Neural cell (in vitro differentiated cells): ENCODE results near the gene ZNF391. TPM values are rescaled to one million over a fixed set of nuclear protein-coding genes. Genes with fewer than 3 reads are reported as not detected.
"Not testable (repeated sequence)": the region's sequence is repeated elsewhere in the genome, so short reads cannot be mapped to it uniquely, and the experiment has no call there.

Experiments used
- H2AFZ ChIP-seq: fragments of 200-600, 300-800 bp; sonication (generic), shearing (Covaris generic); 2 replicates; pipeline ENCODE4 v1.6.0; 2014; ENCODE audit warnings: low read depth, mild to moderate bottlenecking, antibody characterized with exemption, low read length, moderate library complexity
- H3F3A ChIP-seq: fragments of 200-600 bp; shearing (Covaris generic); 2 replicates; pipeline ENCODE4 v1.6.1; 2016; ENCODE audit warnings: mild to moderate bottlenecking, moderate library complexity, mixed read lengths, antibody characterized with exemption, low read length; ENCODE audit not compliant: insufficient read depth, poor library complexity, severe bottlenecking
- H3K27ac ChIP-seq: fragments of 200-600, 300-800 bp; sonication (generic), shearing (Covaris generic); 2 replicates; pipeline ENCODE4 v1.5.1; 2014; ENCODE audit warnings: mild to moderate bottlenecking, low read length, moderate library complexity
- H3K27me3 ChIP-seq: fragments of 300-800, 200-600 bp; sonication (generic), shearing (Covaris generic); 2 replicates; pipeline ENCODE4 v1.6.0; 2014; ENCODE audit warnings: mild to moderate bottlenecking, low read depth, low read length, moderate library complexity; ENCODE audit not compliant: insufficient read depth
- H3K36me3 ChIP-seq: fragments of 300-800, 200-600 bp; sonication (generic), shearing (Covaris generic); 2 replicates; pipeline ENCODE4 v1.5.1; 2014; ENCODE audit warnings: mild to moderate bottlenecking, antibody characterized with exemption, low read length, moderate library complexity; ENCODE audit not compliant: insufficient read depth
- H3K4me2 ChIP-seq: fragments of 300-800, 200-600 bp; sonication (generic), shearing (Covaris generic); 2 replicates; pipeline ENCODE4 v1.6.0; 2014; ENCODE audit warnings: mild to moderate bottlenecking, low read length
- H3K4me3 ChIP-seq: fragments of 300-800, 200-600 bp; sonication (generic), shearing (Covaris generic); 2 replicates; pipeline ENCODE4 v1.5.1; 2014; ENCODE audit warnings: mild to moderate bottlenecking, low read length, moderate library complexity
- H3K79me2 ChIP-seq: fragments of 200-600 bp; shearing (Covaris generic); replicated peaks from 2 replicates; pipeline ENCODE4 v1.6.0; 2014; ENCODE audit warnings: mild to moderate bottlenecking, low read length, moderate library complexity; ENCODE audit not compliant: insufficient read depth
- H3K9ac ChIP-seq: fragments of 300-800, 200-600 bp; sonication (generic), shearing (Covaris generic); 2 replicates; pipeline ENCODE4 v1.6.1; 2016; ENCODE audit warnings: mild to moderate bottlenecking, low read length, mixed read lengths
- H3K9me2 ChIP-seq: fragments of 200-600 bp; shearing (Covaris generic); 2 replicates; pipeline ENCODE4 v1.6.1; 2016; ENCODE audit warnings: mild to moderate bottlenecking, low read length, mixed read lengths; ENCODE audit not compliant: insufficient read depth
- H3K9me3 ChIP-seq: fragments of 200-600, 300-800 bp; sonication (generic), shearing (Covaris generic); 2 replicates; pipeline ENCODE4 v1.6.1; 2016; ENCODE audit warnings: mild to moderate bottlenecking, mixed run types, low read length, moderate library complexity, mixed read lengths
- H4K20me1 ChIP-seq: fragments of 200-600 bp; shearing (Covaris generic); 2 replicates; pipeline ENCODE4 v1.6.1; 2016; ENCODE audit warnings: mild to moderate bottlenecking, mixed run types; ENCODE audit not compliant: insufficient read depth
- MXI1 ChIP-seq: fragments of 450-650 bp; conservative IDR thresholded peaks from 2 replicates; pipeline ENCODE4 v1.6.1; 2014; ENCODE audit warnings: antibody characterized with exemption, mild to moderate bottlenecking; ENCODE audit not compliant: poor library complexity, severe bottlenecking
- RAD21 ChIP-seq: fragments of 450-650 bp; conservative IDR thresholded peaks from 2 replicates; pipeline ENCODE4 v1.6.1; 2014; ENCODE audit warnings: antibody characterized with exemption, mild to moderate bottlenecking, moderate library complexity
- SMC3 ChIP-seq: fragments of 450-650 bp; conservative IDR thresholded peaks from 2 replicates; pipeline ENCODE4 v1.6.1; 2014; ENCODE audit warnings: antibody characterized with exemption, mild to moderate bottlenecking, moderate library complexity; ENCODE audit not compliant: poor library complexity
- TAF1 ChIP-seq: IDR thresholded peaks from 2 replicates; pipeline ENCODE4 v1.6.1; 2012; ENCODE audit warnings: low read depth
- polyA plus RNA-seq: library from polyadenylated mRNA; depleted of rRNA; stranded (reverse); fragments of >200 nt; gene quantifications from 2 replicates; pipeline ENCODE4 v1.2.3, GENCODE V29; 2014
- TF ChIP-seq, protein P1 (sequence below): fragments of 450-650 bp; IDR thresholded peaks from 2 replicates; pipeline ENCODE4 v1.5.1; 2014; ENCODE audit warnings: antibody characterized with exemption, mild to moderate bottlenecking, moderate library complexity; ENCODE audit not compliant: poor library complexity, severe bottlenecking
- TF ChIP-seq, protein P2 (sequence below): IDR thresholded peaks from 2 replicates; pipeline ENCODE4 v1.6.1; 2012; ENCODE audit warnings: borderline replicate concordance

The ZNF391 gene
- polyA plus RNA-seq, 1 donor from 2014 or later, result 2.9 TPM

DNA sequence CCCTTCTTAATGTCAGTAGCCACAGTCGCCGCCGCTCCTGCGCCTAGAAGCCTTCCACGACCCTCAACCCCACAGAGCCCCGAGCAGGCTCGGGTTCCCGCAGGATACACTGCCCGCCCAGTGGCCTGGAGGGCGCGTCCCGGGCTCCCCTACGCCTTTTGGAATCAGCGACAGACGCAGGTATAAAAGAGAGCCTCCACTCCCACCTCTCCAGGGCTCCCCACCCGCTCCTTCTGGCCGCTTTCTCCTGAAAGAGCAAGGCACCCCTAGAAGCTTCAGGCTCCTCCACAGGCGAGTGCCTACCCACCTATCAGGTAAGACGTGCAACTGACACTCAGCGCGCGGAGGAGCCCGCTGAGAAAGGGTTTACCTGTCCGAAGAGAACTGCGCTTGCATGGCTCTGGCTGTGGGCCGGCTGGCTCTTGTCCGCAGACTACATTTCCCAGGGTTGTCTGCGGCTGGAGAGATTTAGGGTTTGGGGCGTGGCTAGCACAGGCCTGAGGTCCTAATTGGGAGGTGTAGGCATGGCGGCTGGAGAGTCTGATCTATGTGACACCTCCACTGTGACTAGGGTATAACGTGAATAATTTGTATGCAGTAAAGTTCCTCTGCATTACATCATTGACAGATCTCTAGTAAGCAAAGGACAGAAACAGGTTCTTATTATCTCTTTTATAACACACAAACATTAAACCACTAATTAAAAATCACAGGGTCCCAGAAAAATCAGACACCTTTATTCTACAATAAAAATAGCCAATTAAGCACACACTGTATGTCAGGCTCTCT, 13.5 kb upstream of the ZNF391 start:
- peaks cover 23% of the 10 kb centered on the region for H3K27me3 ChIP-seq
- H3K4me3 ChIP-seq, result peak overlapping the region; percentile 58
- no peaks in the 10 kb centered on the region for H3K9me3 ChIP-seq
- no peak overlapping the region for H2AFZ ChIP-seq
- no peaks in the 10 kb centered on the region for H3K9me2 ChIP-seq
- TF ChIP-seq RAD21, result no peak
- TF ChIP-seq, protein P1, sequence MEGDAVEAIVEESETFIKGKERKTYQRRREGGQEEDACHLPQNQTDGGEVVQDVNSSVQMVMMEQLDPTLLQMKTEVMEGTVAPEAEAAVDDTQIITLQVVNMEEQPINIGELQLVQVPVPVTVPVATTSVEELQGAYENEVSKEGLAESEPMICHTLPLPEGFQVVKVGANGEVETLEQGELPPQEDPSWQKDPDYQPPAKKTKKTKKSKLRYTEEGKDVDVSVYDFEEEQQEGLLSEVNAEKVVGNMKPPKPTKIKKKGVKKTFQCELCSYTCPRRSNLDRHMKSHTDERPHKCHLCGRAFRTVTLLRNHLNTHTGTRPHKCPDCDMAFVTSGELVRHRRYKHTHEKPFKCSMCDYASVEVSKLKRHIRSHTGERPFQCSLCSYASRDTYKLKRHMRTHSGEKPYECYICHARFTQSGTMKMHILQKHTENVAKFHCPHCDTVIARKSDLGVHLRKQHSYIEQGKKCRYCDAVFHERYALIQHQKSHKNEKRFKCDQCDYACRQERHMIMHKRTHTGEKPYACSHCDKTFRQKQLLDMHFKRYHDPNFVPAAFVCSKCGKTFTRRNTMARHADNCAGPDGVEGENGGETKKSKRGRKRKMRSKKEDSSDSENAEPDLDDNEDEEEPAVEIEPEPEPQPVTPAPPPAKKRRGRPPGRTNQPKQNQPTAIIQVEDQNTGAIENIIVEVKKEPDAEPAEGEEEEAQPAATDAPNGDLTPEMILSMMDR, result no peak
- TF ChIP-seq, protein P2, sequence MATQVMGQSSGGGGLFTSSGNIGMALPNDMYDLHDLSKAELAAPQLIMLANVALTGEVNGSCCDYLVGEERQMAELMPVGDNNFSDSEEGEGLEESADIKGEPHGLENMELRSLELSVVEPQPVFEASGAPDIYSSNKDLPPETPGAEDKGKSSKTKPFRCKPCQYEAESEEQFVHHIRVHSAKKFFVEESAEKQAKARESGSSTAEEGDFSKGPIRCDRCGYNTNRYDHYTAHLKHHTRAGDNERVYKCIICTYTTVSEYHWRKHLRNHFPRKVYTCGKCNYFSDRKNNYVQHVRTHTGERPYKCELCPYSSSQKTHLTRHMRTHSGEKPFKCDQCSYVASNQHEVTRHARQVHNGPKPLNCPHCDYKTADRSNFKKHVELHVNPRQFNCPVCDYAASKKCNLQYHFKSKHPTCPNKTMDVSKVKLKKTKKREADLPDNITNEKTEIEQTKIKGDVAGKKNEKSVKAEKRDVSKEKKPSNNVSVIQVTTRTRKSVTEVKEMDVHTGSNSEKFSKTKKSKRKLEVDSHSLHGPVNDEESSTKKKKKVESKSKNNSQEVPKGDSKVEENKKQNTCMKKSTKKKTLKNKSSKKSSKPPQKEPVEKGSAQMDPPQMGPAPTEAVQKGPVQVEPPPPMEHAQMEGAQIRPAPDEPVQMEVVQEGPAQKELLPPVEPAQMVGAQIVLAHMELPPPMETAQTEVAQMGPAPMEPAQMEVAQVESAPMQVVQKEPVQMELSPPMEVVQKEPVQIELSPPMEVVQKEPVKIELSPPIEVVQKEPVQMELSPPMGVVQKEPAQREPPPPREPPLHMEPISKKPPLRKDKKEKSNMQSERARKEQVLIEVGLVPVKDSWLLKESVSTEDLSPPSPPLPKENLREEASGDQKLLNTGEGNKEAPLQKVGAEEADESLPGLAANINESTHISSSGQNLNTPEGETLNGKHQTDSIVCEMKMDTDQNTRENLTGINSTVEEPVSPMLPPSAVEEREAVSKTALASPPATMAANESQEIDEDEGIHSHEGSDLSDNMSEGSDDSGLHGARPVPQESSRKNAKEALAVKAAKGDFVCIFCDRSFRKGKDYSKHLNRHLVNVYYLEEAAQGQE, result no peak
- no peaks in the 10 kb centered on the region for H3F3A ChIP-seq
- H3K36me3 ChIP-seq, result no peaks in the 10 kb centered on the region
- no peak overlapping the region for H3K4me2 ChIP-seq
- no peak overlapping the region for H3K27ac ChIP-seq
- H3K9ac ChIP-seq, result no peak overlapping the region
- no peaks in the 10 kb centered on the region for H4K20me1 ChIP-seq
- H3K79me2 ChIP-seq, result no peaks in the 10 kb centered on the region

DNA sequence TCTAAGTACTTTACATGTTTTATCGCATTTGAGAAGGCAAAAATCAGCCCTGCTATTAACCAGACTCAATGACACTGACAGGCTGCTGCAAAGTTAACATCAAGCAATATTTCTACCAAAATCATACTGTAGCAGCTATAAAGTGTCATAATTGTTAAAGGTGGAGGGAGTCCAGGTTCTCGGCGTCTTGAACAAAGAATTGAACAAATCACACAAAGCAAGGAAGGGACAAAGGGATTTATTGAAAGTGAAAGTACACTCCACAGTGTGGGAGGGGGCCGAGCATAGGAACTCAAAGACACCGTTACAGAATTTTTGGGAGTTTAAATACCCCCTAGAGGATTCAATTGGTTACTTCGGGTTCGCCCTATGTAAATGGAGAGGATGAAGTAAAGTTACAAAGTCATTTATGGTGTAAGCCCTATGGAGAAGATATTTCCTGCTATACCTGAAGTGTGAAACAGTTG, 12.9 kb upstream of the ZNF391 start:
- Histone ChIP-seq H2AFZ (no peak overlapping the region), H3F3A (no peaks in the 10 kb centered on the region), H3K36me3 (no peaks in the 10 kb centered on the region), H3K4me2 (no peak overlapping the region), H3K9me3 (no peaks in the 10 kb centered on the region), H3K27ac (no peak overlapping the region), H3K9me2 (no peaks in the 10 kb centered on the region), H3K9ac (no peak overlapping the region), H3K79me2 (no peaks in the 10 kb centered on the region), H3K27me3 (peaks cover 23% of the 10 kb centered on the region), H3K4me3 (peak overlapping the region; percentile 58), H4K20me1 (no peaks in the 10 kb centered on the region)
- no peak for TF ChIP-seq TAF1
- no peak for TF ChIP-seq MXI1
- TF ChIP-seq, protein P1, result no peak
- TF ChIP-seq RAD21, result no peak
- TF ChIP-seq SMC3, result no peak

DNA sequence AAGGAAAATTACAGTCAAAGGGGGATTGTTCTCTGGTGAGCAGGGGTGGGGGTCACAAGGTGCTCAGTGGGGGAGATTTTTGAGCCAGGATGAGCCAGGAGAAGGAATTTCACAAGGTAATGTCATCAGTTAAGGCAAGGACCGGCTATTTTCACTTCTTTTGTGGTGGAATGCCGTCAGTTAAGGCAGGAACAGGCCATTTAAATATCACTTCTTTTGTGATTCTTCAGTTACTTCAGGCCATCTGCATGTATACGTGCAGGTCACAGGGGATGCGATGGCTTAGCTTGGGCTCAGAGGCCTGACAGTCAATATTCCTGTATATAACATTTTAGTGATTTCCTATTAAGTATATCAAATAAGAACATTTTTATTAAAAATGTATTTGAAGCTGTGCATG, 10.2 kb upstream of the ZNF391 start:
- H3K4me3 ChIP-seq, H3K27ac ChIP-seq, H3F3A ChIP-seq, H3K79me2 ChIP-seq, H3K9me2 ChIP-seq, H3K9ac ChIP-seq, H3K9me3 ChIP-seq, H3K36me3 ChIP-seq, H3K4me2 ChIP-seq, H4K20me1 ChIP-seq, H2AFZ ChIP-seq: not testable (repeated sequence)
- peaks cover 23% of the 10 kb centered on the region for H3K27me3 ChIP-seq

DNA sequence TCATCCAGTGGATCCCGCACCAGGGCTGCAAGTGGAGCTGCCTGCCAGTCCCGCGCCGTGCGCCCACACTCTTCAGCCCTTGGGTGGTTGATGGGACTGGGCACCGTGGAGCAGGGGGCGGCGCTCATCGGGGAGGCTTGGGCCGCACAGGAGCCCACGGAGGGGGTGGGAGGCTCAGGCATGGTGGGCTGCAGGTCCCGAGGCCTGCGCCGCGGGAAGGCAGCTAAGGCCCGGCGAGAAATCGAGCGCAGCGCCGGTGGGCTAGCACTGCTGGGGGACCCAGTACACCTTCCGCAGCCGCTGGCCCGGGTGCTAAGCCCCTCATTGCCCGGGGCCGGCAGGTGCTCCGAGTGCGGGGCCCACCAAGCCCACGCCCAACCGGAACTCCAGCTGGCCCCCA, 7.6 kb upstream of the ZNF391 start:
- not testable (repeated sequence) for H3K4me2 ChIP-seq, H3K79me2 ChIP-seq, H3K27me3 ChIP-seq, H3K36me3 ChIP-seq, H3K9me2 ChIP-seq, H4K20me1 ChIP-seq, H3F3A ChIP-seq, H3K9me3 ChIP-seq, H3K4me3 ChIP-seq, H3K27ac ChIP-seq, H2AFZ ChIP-seq, H3K9ac ChIP-seq
